ENCODE results near the gene CALU.

Gene CALU

DNA sequence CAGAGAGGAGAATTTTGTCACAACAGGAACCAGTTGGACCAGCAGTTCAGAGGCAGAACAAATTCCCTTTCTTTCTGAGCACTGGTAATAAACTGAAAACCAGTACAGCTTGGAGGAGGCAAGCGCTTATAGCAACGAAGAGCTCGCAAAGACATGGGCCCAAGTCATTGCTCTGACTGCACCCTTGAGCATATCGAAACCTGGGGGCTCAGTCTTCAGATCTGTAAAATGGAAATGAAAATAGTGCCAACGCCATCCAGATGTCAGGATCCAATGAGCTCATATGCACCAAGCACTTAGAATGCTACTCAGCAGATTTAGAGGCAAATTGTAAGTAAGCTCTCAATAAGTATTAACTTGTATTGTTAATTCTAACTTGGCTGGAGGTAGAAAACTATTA, 14.4 kb upstream of the CALU start:
- Histone ChIP-seq H3K36me3 (ENCODE audit: control insufficient read depth in 1 of 2, insufficient read depth in 2 of 2, low read length in 2 of 2) (no peaks in the 10 kb centered on the region), H3K4me1 (ENCODE audit: control insufficient read depth in 1 of 2, insufficient read depth in 2 of 2, low read length in 2 of 2) (no peaks in the 10 kb centered on the region), H3K4me3 (ENCODE audit: low read depth in 1 of 2, low read length in 2 of 2) (no peak overlapping the region), H3K9ac (ENCODE audit: low read depth in 1 of 2, low read length in 2 of 2) (no peak overlapping the region), H3K27me3 (ENCODE audit: control insufficient read depth in 1 of 2, insufficient read depth in 2 of 2, low read length in 2 of 2) (peaks cover 0 to 3% of the 10 kb centered on the region in 2 donors), H3K9me3 (ENCODE audit: control insufficient read depth in 1 of 2, low read length in 2 of 2) (no peaks in the 10 kb centered on the region), H3K27ac (ENCODE audit: low read depth, low read length) (no peak overlapping the region)

GRCh38 chr7:128725531-128725930, 13.6 kb upstream of the CALU start:
- Histone ChIP-seq H3K27me3 (ENCODE audit: control insufficient read depth in 1 of 2, insufficient read depth in 2 of 2, low read length in 2 of 2) (peaks cover 0 to 3% of the 10 kb centered on the region in 2 donors), H3K4me1 (ENCODE audit: control insufficient read depth in 1 of 2, insufficient read depth in 2 of 2, low read length in 2 of 2) (no peaks in the 10 kb centered on the region), H3K9ac (ENCODE audit: low read depth in 1 of 2, low read length in 2 of 2) (no peak overlapping the region), H3K4me3 (ENCODE audit: low read depth in 1 of 2, low read length in 2 of 2) (no peak overlapping the region), H3K27ac (ENCODE audit: low read depth, low read length) (no peak overlapping the region), H3K36me3 (ENCODE audit: control insufficient read depth in 1 of 2, insufficient read depth in 2 of 2, low read length in 2 of 2) (no peaks in the 10 kb centered on the region), H3K9me3 (ENCODE audit: control insufficient read depth in 1 of 2, low read length in 2 of 2) (no peaks in the 10 kb centered on the region)

- Histone ChIP-seq H3K36me3 (ENCODE audit: control insufficient read depth in 1 of 2, insufficient read depth in 2 of 2, low read length in 2 of 2) (no peaks in the 10 kb centered on the region), H3K9me3 (ENCODE audit: control insufficient read depth in 1 of 2, low read length in 2 of 2) (no peaks in the 10 kb centered on the region), H3K27me3 (ENCODE audit: control insufficient read depth in 1 of 2, insufficient read depth in 2 of 2, low read length in 2 of 2) (peaks cover 0 to 3% of the 10 kb centered on the region in 2 donors), H3K27ac (ENCODE audit: low read depth, low read length) (no peak overlapping the region), H3K4me1 (ENCODE audit: control insufficient read depth in 1 of 2, insufficient read depth in 2 of 2, low read length in 2 of 2) (no peaks in the 10 kb centered on the region), H3K4me3 (ENCODE audit: low read depth in 1 of 2, low read length in 2 of 2) (no peak overlapping the region), H3K9ac (ENCODE audit: low read depth in 1 of 2, low read length in 2 of 2) (no peak overlapping the region)
These were observed 13.0 kb upstream of the CALU start for GRCh38 chr7:128726059-128726736.

GRCh38 chr7:128726737-128727072, 12.5 kb upstream of the CALU start:
- Histone ChIP-seq H3K36me3 (ENCODE audit: control insufficient read depth in 1 of 2, insufficient read depth in 2 of 2, low read length in 2 of 2) (no peaks in the 10 kb centered on the region), H3K4me3 (ENCODE audit: low read depth in 1 of 2, low read length in 2 of 2) (no peak overlapping the region), H3K9ac (ENCODE audit: low read depth in 1 of 2, low read length in 2 of 2) (no peak overlapping the region), H3K27me3 (ENCODE audit: control insufficient read depth in 1 of 2, insufficient read depth in 2 of 2, low read length in 2 of 2) (peaks cover 0 to 3% of the 10 kb centered on the region in 2 donors), H3K4me1 (ENCODE audit: control insufficient read depth in 1 of 2, insufficient read depth in 2 of 2, low read length in 2 of 2) (no peaks in the 10 kb centered on the region), H3K9me3 (ENCODE audit: control insufficient read depth in 1 of 2, low read length in 2 of 2) (no peaks in the 10 kb centered on the region), H3K27ac (ENCODE audit: low read depth, low read length) (no peak overlapping the region)

- Histone ChIP-seq H3K4me3 (ENCODE audit: low read depth in 1 of 2, low read length in 2 of 2) (no peak overlapping the region), H3K9ac (ENCODE audit: low read depth in 1 of 2, low read length in 2 of 2) (no peak overlapping the region), H3K9me3 (ENCODE audit: control insufficient read depth in 1 of 2, low read length in 2 of 2) (no peaks in the 10 kb centered on the region), H3K27me3 (ENCODE audit: control insufficient read depth in 1 of 2, insufficient read depth in 2 of 2, low read length in 2 of 2) (peaks cover 0 to 3% of the 10 kb centered on the region in 2 donors), H3K4me1 (ENCODE audit: control insufficient read depth in 1 of 2, insufficient read depth in 2 of 2, low read length in 2 of 2) (no peaks in the 10 kb centered on the region), H3K36me3 (ENCODE audit: control insufficient read depth in 1 of 2, insufficient read depth in 2 of 2, low read length in 2 of 2) (no peaks in the 10 kb centered on the region), H3K27ac (ENCODE audit: low read depth, low read length) (no peak overlapping the region)
These were observed 11.9 kb upstream of the CALU start for GRCh38 chr7:128727239-128727638.

GRCh38 chr7:128728598-128728997, 10.6 kb upstream of the CALU start:
- Histone ChIP-seq H3K9me3 (ENCODE audit: control insufficient read depth in 1 of 2, low read length in 2 of 2) (no peaks in the 10 kb centered on the region), H3K27ac (ENCODE audit: low read depth, low read length) (no peak overlapping the region), H3K27me3 (ENCODE audit: control insufficient read depth in 1 of 2, insufficient read depth in 2 of 2, low read length in 2 of 2) (peaks cover 0 to 6% of the 10 kb centered on the region in 2 donors), H3K4me1 (ENCODE audit: control insufficient read depth in 1 of 2, insufficient read depth in 2 of 2, low read length in 2 of 2) (no peaks in the 10 kb centered on the region), H3K4me3 (ENCODE audit: low read depth in 1 of 2, low read length in 2 of 2) (no peak overlapping the region), H3K9ac (ENCODE audit: low read depth in 1 of 2, low read length in 2 of 2) (no peak overlapping the region), H3K36me3 (ENCODE audit: control insufficient read depth in 1 of 2, insufficient read depth in 2 of 2, low read length in 2 of 2) (no peaks in the 10 kb centered on the region)

DNA sequence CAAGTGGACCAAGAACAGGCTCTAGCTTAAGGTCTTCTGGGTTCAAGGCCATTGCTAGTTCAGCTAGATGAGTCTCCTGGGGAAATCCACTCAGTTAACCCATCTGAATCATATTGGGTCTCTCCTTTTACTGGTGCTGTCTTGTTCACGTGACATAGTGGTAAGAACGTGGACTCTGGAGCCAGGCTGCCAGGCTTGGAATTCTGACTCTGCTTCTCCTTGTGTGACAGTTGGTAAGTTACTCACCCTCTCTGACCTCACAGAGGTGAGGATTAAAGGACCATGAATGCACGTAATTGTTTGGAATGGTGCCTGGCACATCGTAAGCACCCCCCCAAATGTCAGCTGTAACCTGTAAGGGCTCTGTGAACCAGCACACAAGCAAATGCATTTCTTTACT, 9.7 kb upstream of the CALU start:
- H3K9ac ChIP-seq (ENCODE audit: low read depth in 1 of 2, low read length in 2 of 2), result no peak overlapping the region
- H3K36me3 ChIP-seq (ENCODE audit: control insufficient read depth in 1 of 2, insufficient read depth in 2 of 2, low read length in 2 of 2), result no peaks in the 10 kb centered on the region
- H3K4me3 ChIP-seq (ENCODE audit: low read depth in 1 of 2, low read length in 2 of 2), result no peak overlapping the region
- H3K27ac ChIP-seq (ENCODE audit: low read depth, low read length), result no peak overlapping the region
- H3K27me3 ChIP-seq (ENCODE audit: control insufficient read depth in 1 of 2, insufficient read depth in 2 of 2, low read length in 2 of 2), result peaks cover 0 to 6% of the 10 kb centered on the region in 2 donors
- H3K9me3 ChIP-seq (ENCODE audit: control insufficient read depth in 1 of 2, low read length in 2 of 2), result no peaks in the 10 kb centered on the region
- no peaks in the 10 kb centered on the region for H3K4me1 ChIP-seq (ENCODE audit: control insufficient read depth in 1 of 2, insufficient read depth in 2 of 2, low read length in 2 of 2)

DNA sequence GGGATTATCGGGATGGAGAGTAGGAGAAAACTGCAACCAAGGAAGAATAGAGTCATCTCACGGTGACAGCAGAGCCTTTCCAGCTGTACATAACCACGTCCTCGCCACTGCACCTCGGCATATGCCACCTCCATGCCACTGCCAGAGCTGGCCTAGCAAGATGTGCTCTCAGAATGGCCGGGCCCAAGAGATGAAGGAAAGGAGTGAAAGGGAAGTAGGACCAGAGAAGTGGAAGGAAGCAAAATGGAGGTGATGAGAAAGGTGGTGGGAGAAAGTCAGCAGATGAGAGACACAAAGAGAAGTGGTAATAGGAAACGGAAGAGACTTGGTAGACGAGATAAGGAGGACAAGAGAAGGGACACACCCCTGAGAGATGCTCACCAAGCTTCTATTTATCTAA, 8.0 kb upstream of the CALU start:
- Histone ChIP-seq H3K9me3 (ENCODE audit: control insufficient read depth in 1 of 2, low read length in 2 of 2) (no peaks in the 10 kb centered on the region), H3K9ac (ENCODE audit: low read depth in 1 of 2, low read length in 2 of 2) (no peak overlapping the region), H3K4me3 (ENCODE audit: low read depth in 1 of 2, low read length in 2 of 2) (no peak overlapping the region), H3K4me1 (ENCODE audit: control insufficient read depth in 1 of 2, insufficient read depth in 2 of 2, low read length in 2 of 2) (no peaks in the 10 kb centered on the region), H3K27me3 (ENCODE audit: control insufficient read depth in 1 of 2, insufficient read depth in 2 of 2, low read length in 2 of 2) (peaks cover 0 to 6% of the 10 kb centered on the region in 2 donors), H3K36me3 (ENCODE audit: control insufficient read depth in 1 of 2, insufficient read depth in 2 of 2, low read length in 2 of 2) (no peaks in the 10 kb centered on the region), H3K27ac (ENCODE audit: low read depth, low read length) (no peak overlapping the region)

- no peak overlapping the region for H3K4me3 ChIP-seq (ENCODE audit: low read depth in 1 of 2, low read length in 2 of 2)
- no peaks in the 10 kb centered on the region for H3K9me3 ChIP-seq (ENCODE audit: control insufficient read depth in 1 of 2, low read length in 2 of 2)
- no peak overlapping the region for H3K27ac ChIP-seq (ENCODE audit: low read depth, low read length)
- H3K36me3 ChIP-seq (ENCODE audit: control insufficient read depth in 1 of 2, insufficient read depth in 2 of 2, low read length in 2 of 2), result no peaks in the 10 kb centered on the region
- no peaks in the 10 kb centered on the region for H3K4me1 ChIP-seq (ENCODE audit: control insufficient read depth in 1 of 2, insufficient read depth in 2 of 2, low read length in 2 of 2)
- peaks cover 0 to 3% of the 10 kb centered on the region in 2 donors for H3K27me3 ChIP-seq (ENCODE audit: control insufficient read depth in 1 of 2, insufficient read depth in 2 of 2, low read length in 2 of 2)
- H3K9ac ChIP-seq (ENCODE audit: low read depth in 1 of 2, low read length in 2 of 2), result no peak overlapping the region
These were observed 6.5 kb upstream of the CALU start for GRCh38 chr7:128732521-128733277.

GRCh38 chr7:128733278-128733645, 5.9 kb upstream of the CALU start:
- Histone ChIP-seq H3K4me1 (ENCODE audit: control insufficient read depth in 1 of 2, insufficient read depth in 2 of 2, low read length in 2 of 2) (peaks cover 0 to under 1% of the 10 kb centered on the region in 2 donors), H3K9ac (ENCODE audit: low read depth in 1 of 2, low read length in 2 of 2) (no peak overlapping the region), H3K4me3 (ENCODE audit: low read depth in 1 of 2, low read length in 2 of 2) (no peak overlapping the region), H3K9me3 (ENCODE audit: control insufficient read depth in 1 of 2, low read length in 2 of 2) (no peaks in the 10 kb centered on the region), H3K27me3 (ENCODE audit: control insufficient read depth in 1 of 2, insufficient read depth in 2 of 2, low read length in 2 of 2) (peaks cover 0 to 3% of the 10 kb centered on the region in 2 donors), H3K36me3 (ENCODE audit: control insufficient read depth in 1 of 2, insufficient read depth in 2 of 2, low read length in 2 of 2) (no peaks in the 10 kb centered on the region), H3K27ac (ENCODE audit: low read depth, low read length) (no peak overlapping the region)
